Stimulated activated CD4-positive, alpha-beta T cell treated with anti-CD3 and anti-CD28 coated beads, Interleukin-2, amount 100 ng/mL, for 4 hours (primary cell): Measurements from ENCODE around the gene FMO2.
A peak's percentile ranks its signal among the peaks of the same experiment; 100 is the strongest.

ENCODE experiments used
- DNase-seq: peaks from one replicate; pipeline ENCODE4 v3.0.0-alpha.2; 2020; ENCODE audit warnings: low read depth

FMO2 gene

GRCh38 chr1:171174560-171175294 lies 10.4 kb upstream of the FMO2 start:
- no peak for DNase-seq

- no peak for DNase-seq
Measured at GRCh38 chr1:171177261-171177660, 7.8 kb upstream of the FMO2 start.

GRCh38 chr1:171179318-171180227 lies 5.5 kb upstream of the FMO2 start:
- DNase-seq = no peak

- no peak for DNase-seq
Measured at GRCh38 chr1:171180670-171181069, 4.4 kb upstream of the FMO2 start.

- DNase-seq = peak; percentile 4
Measured at GRCh38 chr1:171188388-171189266, 3.5 kb downstream of the FMO2 start.

GRCh38 chr1:171191992-171192391 lies 6.9 kb downstream of the FMO2 start:
- DNase-seq = no peak

GRCh38 chr1:171195767-171196166 lies 10.7 kb downstream of the FMO2 start:
- DNase-seq = no peak

- no peak for DNase-seq
Measured at GRCh38 chr1:171196351-171196750, 11.3 kb downstream of the FMO2 start.

GRCh38 chr1:171198081-171198480 lies 13.0 kb downstream of the FMO2 start:
- DNase-seq = no peak

- no peak for DNase-seq
Measured at GRCh38 chr1:171204296-171204695, 19.2 kb downstream of the FMO2 start.

GRCh38 chr1:171206204-171206977 lies 21.3 kb downstream of the FMO2 start:
- no peak for DNase-seq

GRCh38 chr1:171206978-171207355 lies 21.9 kb downstream of the FMO2 start:
- DNase-seq = no peak

GRCh38 chr1:171207377-171207776 lies 22.3 kb downstream of the FMO2 start:
- DNase-seq = no peak

GRCh38 chr1:171210355-171210754 lies 25.3 kb downstream of the FMO2 start:
- no peak for DNase-seq

GRCh38 chr1:171212607-171213351 lies 27.7 kb downstream of the FMO2 start:
- no peak for DNase-seq

GRCh38 chr1:171213559-171214454 lies 28.7 kb downstream of the FMO2 start:
- DNase-seq = no peak

GRCh38 chr1:171217658-171218443 lies 32.8 kb downstream of the FMO2 start:
- DNase-seq = no peak

- no peak for DNase-seq
Measured at GRCh38 chr1:171218661-171219060, 33.6 kb downstream of the FMO2 start.
